Right lobe of liver (tissue), 6 donors: ENCODE results near the gene MSANTD1. TPM values are rescaled to one million over a fixed set of nuclear protein-coding genes. Genes with fewer than 3 reads are reported as not detected.

Experiments used
- ATAC-seq, 4 donors: fragments of 200-7000 bp; cut with Tn5 transposase; one replicate each; pipeline ENCODE4 v1.9.1; 2020; ENCODE audit warnings: mild to moderate bottlenecking in 4 of 4, moderate library complexity in 4 of 4
- DNase-seq, 3 donors: peaks; one replicate each; pipeline ENCODE4 v3.0.0-alpha.2; 2020
- H3K27ac ChIP-seq, 3 donors: fragments of 200-600 bp; one replicate each; pipeline ENCODE4 v1.8.0; 2022
- H3K27me3 ChIP-seq, 2 donors: fragments of 200-600 bp; one replicate each; pipeline ENCODE4 v1.8.0; 2022
- H3K36me3 ChIP-seq, 4 donors: fragments of 200-600 bp; sonication (generic) in 1 of 4; one replicate each; pipeline versions ENCODE4 v1.5.1 to v1.8.0; 2017 to 2022; ENCODE audit warnings: control low read depth in 1 of 4
- H3K4me1 ChIP-seq, 4 donors: fragments of 200-600 bp; sonication (generic) in 1 of 4; one replicate each; pipeline versions ENCODE4 v1.5.1 to v1.8.0; 2017 to 2022; ENCODE audit warnings: control low read depth in 1 of 4
- H3K4me3 ChIP-seq, 3 donors: fragments of 200-600 bp; one replicate each; pipeline ENCODE4 v1.8.0; 2022
- H3K9me3 ChIP-seq, 4 donors: fragments of 200-600 bp; sonication (generic) in 1 of 4; one replicate each; pipeline versions ENCODE4 v1.5.1 to v1.8.0; 2017 to 2022; ENCODE audit warnings: control low read depth in 1 of 4
- POLR2A ChIP-seq: fragments of 450-650 bp; IDR thresholded peaks from one replicate; pipeline ENCODE4 v1.6.1; 2017; ENCODE audit warnings: antibody characterized with exemption, mild to moderate bottlenecking
- WGBS: methylation state at CpG from one replicate; pipeline ENCODE4 v1.1.6; 2018; ENCODE audit warnings: low coverage, low lambda C conversion rate; ENCODE audit not compliant: insufficient coverage; ENCODE audit errors: missing lambda C conversion rate; 5-methylcytosine and 5-hydroxymethylcytosine counted together
- intact Hi-C, 2 donors: fragments of 100-400 bp; cut with DNase I; formaldehyde crosslinking; loops; one replicate each; pipeline versions ENCODE4 v1.11.2 to v1.14.1; 2022
- total RNA-seq, 6 experiments: library from RNA; depleted of rRNA in 2 of 6; stranded (reverse); fragments of >200 nt in 2 of 6; fragmentation: NEBNext Ultra II Directional in 3 of 6; extraction: Animal tissue kit (Norgen Biotek cat#: 25700) in 3 of 6; gene quantifications; one replicate each; pipeline versions ENCODE4 v1.1.0 to v1.2.4, GENCODE V29; 2016 to 2023
- TF ChIP-seq, protein P1 (sequence below), 4 donors: fragments of 200-600 bp in 3 of 4; fragments of 450-650 bp in 1 of 4; IDR thresholded peaks; one replicate each; pipeline versions ENCODE4 v1.5.1 to v1.8.0; 2016 to 2022; ENCODE audit warnings: antibody characterized with exemption in 4 of 4, mild to moderate bottlenecking in 2 of 4
- donor health status: DM: no; HTN: yes; CAD: no.
- donor health status: DM: no; HTN: no; CAD: no.
- donor health status: DM: no; HTN: no; CAD: no.
- donor health status: DM: no; HTN: yes; CAD: no.
- donor health status: DM: no; HTN: yes; CAD: no.

The MSANTD1 gene
- total RNA-seq, 6 experiments from 2014 or later, result 0.46 to 0.84 (median 0.64) TPM; not detected in 1

DNA sequence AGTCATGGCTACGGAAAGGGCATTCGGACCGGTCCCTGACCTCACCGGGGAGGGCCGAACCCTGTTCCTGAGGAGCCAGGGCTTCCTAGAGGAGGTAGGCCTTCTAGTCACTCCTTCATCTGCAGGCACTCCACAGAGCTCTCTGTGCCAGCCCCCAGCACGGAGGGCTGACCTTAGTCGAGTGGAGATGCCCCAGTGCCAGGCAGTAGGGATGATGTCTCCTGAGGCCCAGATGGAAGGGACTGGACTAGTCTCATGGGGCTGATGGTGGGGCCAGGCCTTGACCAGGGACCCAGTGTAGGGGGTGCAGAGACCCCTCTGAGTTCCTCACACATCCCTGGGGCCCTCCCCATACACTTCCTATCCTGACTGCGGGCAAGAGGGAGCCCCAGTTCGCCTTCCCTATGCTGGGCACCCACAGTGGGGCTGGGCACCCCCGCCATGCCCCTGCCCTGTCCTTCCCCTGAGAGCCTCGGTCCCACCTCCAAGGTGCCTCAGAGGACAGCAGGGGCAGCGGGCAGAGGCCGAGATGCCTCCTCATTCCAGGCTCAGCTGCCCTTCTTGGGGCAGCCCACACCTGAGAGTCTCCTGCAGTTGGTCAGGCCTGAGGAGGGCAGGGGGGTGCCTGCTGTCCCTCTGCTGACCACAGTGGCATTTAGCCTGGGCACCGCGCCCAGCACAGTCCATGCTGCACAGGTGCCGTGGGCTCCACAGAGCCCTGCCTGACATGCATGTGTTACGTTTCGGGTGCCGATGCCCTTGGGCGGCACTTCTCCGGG lies 1.4 kb upstream of the MSANTD1 start:
- intact Hi-C loops, result no loop called here
- DNase-seq, result no peak
- Histone ChIP-seq H3K4me1 (no peaks in the 10 kb centered on the region), H3K27me3 (no peaks in the 10 kb centered on the region), H3K4me3 (no peak overlapping the region), H3K9me3 (no peaks in the 10 kb centered on the region), H3K27ac (no peak overlapping the region), H3K36me3 (no peaks in the 10 kb centered on the region)
- 60% methylated on average over 1 of the region's 21 CpGs for WGBS
- TF ChIP-seq, protein P1, sequence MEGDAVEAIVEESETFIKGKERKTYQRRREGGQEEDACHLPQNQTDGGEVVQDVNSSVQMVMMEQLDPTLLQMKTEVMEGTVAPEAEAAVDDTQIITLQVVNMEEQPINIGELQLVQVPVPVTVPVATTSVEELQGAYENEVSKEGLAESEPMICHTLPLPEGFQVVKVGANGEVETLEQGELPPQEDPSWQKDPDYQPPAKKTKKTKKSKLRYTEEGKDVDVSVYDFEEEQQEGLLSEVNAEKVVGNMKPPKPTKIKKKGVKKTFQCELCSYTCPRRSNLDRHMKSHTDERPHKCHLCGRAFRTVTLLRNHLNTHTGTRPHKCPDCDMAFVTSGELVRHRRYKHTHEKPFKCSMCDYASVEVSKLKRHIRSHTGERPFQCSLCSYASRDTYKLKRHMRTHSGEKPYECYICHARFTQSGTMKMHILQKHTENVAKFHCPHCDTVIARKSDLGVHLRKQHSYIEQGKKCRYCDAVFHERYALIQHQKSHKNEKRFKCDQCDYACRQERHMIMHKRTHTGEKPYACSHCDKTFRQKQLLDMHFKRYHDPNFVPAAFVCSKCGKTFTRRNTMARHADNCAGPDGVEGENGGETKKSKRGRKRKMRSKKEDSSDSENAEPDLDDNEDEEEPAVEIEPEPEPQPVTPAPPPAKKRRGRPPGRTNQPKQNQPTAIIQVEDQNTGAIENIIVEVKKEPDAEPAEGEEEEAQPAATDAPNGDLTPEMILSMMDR (IDR thresholded peaks at IDR 0.05), result no peak
- no peak for TF ChIP-seq POLR2A
- no peak for ATAC-seq

DNA sequence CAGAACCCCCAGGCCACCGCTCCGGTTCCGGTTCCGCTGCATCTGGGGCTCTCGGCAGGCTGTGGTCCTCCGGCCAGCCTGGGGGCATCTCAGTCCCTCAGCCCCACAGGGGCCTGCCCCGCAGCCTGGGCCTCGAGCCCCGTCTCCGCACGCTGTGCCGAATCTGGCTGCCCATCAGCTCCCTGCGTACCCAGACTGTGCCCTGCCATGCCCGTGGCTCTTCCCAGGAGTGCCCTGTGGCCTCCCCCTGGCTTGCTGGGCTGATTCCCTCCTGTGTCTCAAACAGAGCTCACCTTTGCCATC lies 830 bp upstream of the MSANTD1 start:
- no peaks in the 10 kb centered on the region for H3K4me1 ChIP-seq
- TF ChIP-seq, protein P1 (IDR thresholded peaks at IDR 0.05), result no peak
- TF ChIP-seq POLR2A, result no peak
- no peak overlapping the region for H3K27ac ChIP-seq
- H3K27me3 ChIP-seq, result no peaks in the 10 kb centered on the region
- H3K4me3 ChIP-seq, result no peak overlapping the region
- H3K36me3 ChIP-seq, result no peaks in the 10 kb centered on the region
- H3K9me3 ChIP-seq, result no peaks in the 10 kb centered on the region
- no CpG with 5 or more reads among the region's 14 CpGs for WGBS
- ATAC-seq, result no peak
- no peak for DNase-seq
- intact Hi-C loops, result no loop called here

DNA sequence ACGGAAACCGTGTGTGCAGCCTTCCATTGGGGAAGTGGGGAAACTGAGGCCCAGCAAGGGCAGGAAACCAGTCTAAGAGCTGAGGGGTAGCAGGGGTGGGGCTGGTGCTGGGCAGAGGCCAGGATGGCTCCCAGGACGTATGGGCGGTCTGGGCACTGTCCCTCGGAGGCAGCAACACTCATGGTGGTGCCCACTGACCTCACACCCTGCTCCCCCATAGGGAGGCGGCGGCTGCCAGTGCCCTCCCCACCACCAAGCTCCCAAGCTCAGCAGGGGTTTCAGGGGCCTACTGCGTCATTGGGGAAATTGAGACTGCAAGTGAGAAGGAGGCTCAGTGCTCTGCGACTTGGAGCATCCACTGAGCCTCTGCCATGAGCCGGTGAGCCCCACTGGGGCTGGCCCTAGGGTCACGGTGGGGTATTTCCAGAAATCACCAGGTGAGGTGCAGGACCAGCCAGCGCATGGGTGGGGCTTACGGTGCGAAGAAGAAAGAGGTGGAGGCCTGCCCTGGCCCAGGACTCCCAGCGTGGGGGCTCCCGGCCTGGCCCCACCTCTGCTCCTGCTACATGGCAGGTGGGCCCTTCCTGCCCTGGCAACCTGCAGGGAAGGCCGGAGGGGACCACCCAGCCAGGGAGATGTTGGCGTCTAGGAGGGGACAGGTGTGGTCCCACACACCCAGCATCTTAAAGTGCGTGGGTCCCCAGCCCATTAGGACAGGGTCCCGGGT lies 915 bp downstream of the MSANTD1 start:
- Histone ChIP-seq H3K4me1 (no peaks in the 10 kb centered on the region), H3K9me3 (no peaks in the 10 kb centered on the region), H3K36me3 (no peaks in the 10 kb centered on the region), H3K27ac (no peak overlapping the region), H3K27me3 (no peaks in the 10 kb centered on the region), H3K4me3 (no peak overlapping the region)
- WGBS, result 84% methylated on average over 4 of the region's 20 CpGs
- peak in 2 of 3 donors; percentile 12 to 49 for DNase-seq
- intact Hi-C loops, result no loop called here
- TF ChIP-seq, protein P1 (IDR thresholded peaks at IDR 0.05), result no peak
- TF ChIP-seq POLR2A, result no peak
- no peak for ATAC-seq

DNA sequence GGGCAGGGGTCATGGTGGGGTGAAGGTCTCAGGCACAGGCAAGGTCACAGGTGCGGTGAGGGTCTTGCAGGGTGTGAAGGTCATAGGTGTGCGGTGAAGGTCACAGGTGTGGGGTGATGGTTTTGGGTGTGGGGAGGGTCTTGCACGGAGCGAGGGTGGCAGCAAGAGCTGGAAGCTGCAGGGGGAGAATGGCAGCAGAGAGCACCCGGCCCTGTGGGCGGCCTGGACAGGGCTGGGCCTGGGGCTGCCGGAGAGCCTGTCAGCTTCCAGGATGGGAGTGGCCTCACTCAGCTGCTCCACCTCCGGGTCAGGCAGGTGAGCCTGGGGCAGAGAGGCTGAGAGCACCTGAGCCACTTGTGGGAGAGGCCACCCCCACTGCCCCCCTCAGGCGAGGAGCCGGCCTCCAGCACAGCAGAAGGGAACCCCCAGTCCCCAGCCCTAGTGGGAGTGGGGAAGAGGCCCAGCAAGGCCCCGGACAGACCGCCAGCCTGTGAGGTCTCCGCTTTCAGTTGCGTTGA lies 1.5 kb downstream of the MSANTD1 start:
- Histone ChIP-seq H3K27me3 (no peaks in the 10 kb centered on the region), H3K4me1 (no peaks in the 10 kb centered on the region), H3K9me3 (no peaks in the 10 kb centered on the region), H3K36me3 (no peaks in the 10 kb centered on the region), H3K27ac (no peak overlapping the region), H3K4me3 (no peak overlapping the region)
- peak in 2 of 3 donors; percentile 18 to 37 for DNase-seq
- 90% methylated on average over 3 of the region's 14 CpGs for WGBS
- TF ChIP-seq, protein P1 (IDR thresholded peaks at IDR 0.05), result no peak
- TF ChIP-seq POLR2A, result no peak
- no peak for ATAC-seq
- intact Hi-C loops, result no loop called here
